GM15510 (cell line): ENCODE data around the gene HYAL1.

Experiments
- POLR2A ChIP-seq: IDR thresholded peaks from 3 replicates; pipeline ENCODE4 v1.6.1; 2011; ENCODE audit warnings: borderline replicate concordance; ENCODE audit not compliant: insufficient read length; ENCODE audit errors: extremely low read depth

HYAL1 gene

DNA sequence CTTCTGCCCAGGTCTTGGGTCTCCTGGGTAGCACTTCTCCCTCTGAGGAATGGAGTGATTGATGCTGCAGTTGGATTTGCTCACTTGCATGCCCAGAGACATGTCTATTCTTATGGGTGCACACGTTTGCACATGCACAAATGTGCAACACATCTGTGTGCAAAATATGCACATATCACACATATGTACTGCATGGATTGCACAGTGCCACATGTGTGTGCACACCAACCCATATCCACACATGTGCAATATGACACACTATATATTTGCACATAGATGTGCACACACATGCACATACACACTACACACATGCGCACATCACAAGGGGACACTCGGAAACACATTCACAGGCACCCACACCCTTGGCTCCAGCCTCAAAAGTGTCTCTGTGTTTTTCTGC, 35.1 kb downstream of the HYAL1 start:
- no peak for TF ChIP-seq POLR2A

DNA sequence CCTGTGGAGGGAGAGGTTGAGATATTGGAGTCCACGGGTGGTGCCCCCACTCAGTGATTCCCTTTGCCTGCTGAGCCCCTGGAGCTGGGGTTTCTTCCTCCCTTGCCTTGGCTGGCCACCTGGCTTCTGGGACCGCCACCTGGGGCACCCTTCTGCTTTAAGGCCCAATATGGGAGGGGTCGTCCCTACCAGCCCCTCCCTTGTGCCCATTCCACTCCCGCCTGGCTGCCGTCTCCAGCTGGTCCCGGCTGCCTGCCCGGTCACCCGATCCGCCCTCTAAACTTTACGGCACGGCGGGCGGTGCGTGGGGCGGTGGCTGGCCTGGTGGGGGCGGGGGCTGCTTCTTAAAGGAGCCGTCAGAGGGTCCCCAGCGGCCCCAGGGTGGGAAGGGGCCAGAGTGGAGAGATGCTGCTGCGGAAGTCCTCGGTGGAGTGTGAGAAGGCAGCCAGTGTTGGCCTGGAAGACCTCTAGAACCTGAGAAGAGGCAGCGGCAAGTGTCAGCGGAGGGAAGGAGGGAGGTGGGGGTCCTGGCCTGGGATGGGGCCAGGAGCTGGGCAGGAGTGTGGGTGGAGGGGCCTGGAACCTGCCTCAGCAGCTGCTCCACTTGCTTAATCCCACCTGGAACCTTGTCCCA, 36.0 kb downstream of the HYAL1 start:
- no peak for TF ChIP-seq POLR2A

DNA sequence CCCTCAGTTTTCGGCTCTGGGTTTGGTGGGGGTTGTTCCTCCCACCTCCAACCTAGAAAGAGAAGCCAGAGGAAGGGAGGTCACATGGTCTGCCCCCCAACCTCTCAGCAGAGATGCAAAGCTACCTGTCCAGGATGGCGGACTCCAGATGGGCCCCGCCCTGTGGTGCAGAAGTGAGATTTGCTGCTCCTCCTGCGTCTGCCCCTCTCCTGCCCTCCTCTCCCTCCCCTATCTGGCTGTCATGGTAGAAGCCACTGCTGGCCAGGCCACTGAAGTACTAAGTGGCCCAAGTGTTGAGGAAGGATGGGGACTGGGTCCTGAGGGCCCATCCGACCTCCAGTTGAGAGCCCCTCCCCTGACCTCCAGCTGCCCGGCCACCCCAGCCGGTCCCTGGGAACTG, 36.5 kb downstream of the HYAL1 start:
- no peak for TF ChIP-seq POLR2A

DNA sequence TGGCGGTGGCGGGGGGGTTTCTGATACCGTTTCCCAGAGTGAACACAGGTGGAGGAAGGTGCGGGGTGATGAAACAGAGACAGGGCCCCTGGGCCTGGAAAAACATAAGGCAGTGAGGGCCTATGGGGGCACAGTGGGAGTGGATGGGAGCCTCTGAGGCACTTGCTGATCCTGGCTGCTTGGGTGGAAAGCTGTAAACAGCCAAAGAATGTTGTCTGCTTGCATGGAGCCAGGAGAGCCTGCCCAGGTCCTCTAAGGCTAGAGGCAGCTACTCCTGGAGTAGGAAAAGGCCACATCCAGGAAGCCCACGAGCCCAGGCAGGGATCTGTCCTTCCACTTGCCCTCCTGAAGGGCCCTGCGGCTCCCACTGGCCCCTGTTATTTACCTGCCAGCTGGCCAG, 37.4 kb downstream of the HYAL1 start:
- TF ChIP-seq POLR2A = no peak

DNA sequence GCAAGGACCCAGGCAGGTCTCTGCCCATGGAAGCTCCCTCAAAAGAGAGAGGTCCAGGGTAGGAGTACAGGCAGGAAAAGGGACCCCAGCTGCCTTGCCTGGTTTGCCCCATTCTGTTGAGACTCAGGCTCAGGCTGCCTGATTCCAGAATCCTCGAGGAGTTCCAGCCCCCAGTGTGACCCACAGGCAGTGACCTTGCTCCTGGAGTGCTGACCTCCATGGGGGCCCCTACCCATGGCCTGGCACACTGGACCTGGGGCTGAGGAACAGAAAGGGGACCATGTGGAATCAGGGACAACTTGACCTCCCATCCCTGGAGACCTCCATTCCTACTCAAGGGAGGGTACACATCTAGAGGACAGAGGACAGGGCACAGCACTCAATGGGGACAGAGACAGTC, 37.8 kb downstream of the HYAL1 start:
- no peak for TF ChIP-seq POLR2A

DNA sequence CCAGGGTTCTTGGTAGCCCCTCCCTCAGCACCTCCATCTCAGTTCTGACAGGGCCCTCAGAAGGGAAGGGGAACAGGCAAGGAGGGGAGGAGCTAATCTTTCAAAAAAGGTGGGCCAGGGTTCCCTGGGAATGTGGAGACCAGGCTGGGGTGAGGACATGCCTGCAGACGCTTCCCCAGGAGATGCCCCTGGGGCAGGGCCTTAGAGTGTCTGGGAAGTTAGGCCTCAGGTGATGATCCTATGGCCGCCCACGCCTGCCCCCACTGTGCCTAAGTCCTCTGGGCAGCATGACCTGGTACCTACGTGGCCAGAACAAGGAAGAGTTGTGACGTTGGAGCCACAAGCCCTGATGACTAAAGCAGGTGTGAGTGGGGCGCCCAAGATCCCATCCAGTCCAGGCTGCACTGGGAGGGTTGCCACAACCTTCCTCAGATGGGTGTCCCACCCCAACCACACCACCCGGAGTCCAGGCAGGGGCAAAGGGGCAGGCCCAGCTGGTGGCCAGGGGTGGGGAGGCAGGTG, 38.3 kb downstream of the HYAL1 start:
- no peak for TF ChIP-seq POLR2A

DNA sequence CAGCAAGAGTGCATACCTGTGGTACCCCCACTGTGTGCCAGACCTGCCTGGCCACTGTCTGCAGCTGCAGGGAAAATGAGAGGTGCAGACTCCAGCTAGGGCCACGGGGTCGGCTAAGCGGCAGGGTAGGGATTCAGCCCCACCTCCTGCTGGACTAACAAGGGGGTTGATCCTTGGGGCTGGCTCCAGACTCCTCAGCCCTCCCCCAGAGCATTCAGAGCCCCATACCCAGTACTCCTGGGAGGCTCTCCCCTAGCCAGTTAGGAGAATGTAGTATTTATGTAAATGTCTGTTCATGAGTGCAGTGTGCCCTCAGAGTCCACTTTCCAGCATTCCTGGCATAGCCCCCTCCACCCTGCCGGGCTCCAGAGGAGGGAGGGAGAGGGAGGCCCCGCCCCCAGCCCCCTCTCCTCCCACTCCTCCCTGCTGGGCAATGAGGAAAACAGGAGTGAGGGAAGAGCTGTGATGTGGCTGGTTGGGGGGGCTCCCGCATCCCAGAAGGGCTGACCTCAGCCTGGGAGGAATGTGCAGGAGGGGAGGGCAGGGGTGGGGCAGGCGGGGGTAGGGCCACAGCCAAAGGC, 38.9 kb downstream of the HYAL1 start:
- no peak for TF ChIP-seq POLR2A

DNA sequence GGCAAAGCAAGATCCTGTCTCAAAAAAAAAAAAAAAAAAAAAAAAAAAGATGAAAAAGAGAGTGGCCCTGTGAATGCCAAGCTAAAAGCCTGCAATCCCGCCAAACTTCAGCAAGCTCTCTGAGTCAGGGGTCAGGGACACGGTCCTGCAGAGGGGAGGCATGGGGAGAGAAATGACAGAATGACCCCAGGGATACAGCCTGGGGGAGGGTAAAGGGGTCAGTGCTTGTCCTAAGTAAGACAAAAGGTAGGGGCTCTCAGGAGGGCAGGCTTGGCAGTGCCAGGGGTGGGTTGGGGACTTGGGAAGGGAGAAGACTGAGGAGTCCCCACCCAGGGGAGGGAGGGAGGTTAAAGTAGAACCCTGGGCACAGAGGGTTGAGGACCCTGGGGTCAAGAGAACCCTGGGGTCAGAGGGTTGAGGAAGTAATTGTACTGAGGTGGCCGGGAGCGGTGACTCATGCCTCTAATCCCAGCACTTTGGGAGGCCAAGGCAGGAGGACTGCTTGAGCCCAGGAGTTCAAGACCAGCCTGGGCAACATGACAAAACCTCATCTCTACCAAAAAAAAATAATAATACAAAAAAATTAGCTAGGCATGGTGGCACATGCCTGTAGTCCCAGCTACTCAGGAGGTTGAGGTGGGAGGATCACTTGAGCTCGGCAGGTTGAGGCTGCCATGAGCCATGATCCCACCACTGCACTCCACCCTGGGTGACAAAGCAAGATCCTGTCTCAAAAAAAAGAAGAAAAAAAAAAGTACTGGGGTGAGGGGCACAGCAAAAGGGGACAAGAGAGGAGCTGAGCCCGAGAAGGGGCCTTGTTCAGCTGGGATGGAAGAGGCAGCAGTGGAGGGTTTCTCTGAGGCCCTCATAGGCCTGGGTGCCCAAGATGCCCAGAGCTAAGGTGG, 39.6 kb downstream of the HYAL1 start:
- no peak for TF ChIP-seq POLR2A

DNA sequence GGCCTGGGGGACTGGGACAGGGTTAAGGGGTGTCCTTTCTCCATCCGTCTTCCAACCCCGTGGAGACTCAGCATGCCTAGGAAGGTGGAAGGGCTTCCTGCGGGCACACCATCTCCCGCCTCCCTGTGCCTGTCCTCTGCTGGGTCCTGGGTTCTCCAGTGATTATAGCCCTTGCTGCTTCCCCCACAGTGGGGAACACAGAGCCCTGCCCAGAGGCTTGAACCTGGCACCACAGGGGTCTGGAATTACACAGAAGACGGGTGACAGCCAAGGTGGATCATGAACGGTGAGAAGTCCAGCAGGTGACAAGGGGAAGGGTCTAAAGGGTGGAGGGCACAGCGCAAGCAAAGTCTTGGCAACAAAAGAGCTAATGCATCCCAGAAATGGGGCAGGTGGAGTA, 40.6 kb downstream of the HYAL1 start:
- TF ChIP-seq POLR2A = no peak

DNA sequence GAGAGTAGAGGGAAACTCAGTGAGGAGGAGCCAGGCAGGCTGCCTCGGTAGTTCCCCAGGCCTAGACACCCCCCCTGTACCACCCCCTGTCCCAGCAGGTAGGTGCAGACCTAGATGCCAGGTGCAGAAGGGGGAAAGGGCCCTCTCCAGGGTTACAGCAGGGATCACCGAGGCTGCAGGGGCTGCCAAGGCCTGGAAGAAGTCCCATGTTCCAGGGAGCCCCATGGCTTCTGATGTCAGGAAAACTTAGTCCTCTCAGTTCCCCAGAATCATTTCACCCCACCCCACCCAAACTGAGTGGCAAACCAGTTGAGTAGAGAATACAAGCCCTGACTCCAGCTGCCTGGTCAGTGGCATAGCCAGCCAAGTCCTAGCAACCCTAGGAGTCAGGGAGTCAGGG, 41.9 kb downstream of the HYAL1 start:
- no peak for TF ChIP-seq POLR2A

DNA sequence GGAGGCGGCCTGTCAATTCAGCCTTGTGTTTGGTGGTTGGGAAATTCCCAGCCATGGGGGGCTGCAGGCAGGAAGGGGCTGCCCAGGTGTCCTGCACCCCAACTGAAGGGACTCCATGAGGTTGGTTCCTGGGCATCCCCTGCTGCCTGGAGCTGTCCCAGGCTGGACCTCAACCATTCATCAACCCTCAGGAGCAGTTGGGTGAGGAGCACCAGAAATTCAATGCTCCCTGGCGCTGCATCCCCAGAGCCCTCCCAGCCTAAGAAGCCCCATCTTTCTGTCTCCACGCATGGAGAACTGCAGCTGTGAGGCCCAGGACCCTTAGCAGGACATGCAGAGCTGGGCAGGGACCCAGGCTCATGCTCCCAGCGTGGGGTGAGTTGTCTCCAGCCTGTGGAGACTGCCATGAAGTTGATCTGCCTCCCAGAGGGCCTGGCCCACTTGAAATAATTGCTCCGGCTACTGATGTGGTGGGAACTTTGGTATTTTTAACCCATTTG, 42.4 kb downstream of the HYAL1 start:
- TF ChIP-seq POLR2A = no peak

DNA sequence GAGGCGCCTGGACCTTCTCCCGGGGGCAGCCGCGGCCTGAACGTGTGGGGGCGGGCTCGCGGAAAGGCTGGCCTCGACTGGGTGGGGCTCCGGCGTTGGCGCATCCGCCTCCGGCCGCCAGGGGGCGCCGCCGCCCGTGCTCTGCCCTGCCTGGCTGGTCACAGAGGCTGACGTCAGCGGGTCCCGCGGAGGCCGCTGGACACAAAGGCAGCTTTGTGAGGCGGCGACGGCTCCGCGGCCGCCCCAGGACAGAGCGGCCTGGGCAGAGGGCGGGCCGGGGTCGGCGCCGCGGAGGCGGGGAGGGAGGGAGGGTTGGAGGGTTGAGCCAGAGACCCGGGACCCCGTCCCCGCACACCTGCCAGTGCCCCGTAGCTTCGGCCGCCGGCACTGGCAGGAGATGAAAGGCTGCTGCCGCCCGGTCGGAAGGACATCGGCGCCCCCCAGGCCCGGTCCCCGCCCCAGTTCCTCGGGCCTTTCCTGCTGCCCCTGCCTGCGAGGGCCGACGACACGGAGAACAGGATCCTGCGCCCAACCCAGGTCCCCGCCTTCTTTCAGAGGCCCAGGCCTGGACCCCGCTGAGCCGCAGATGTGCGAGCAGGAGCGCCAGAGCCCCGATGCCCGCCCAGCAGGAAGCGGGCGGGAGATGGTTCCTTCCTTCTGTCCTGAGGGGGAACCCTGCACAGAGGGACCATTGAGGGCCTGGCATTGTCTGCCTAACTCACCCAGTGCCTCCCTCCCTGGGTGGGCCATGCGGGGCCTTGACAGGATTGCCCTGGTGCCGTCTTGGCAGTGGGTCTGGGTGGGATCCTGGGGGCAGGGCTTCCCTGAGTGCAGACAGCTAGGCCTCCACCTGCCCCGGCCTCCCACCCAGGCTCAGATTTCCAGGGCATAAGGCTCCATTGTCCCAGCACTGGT, 43.1 kb downstream of the HYAL1 start:
- TF ChIP-seq POLR2A = peak; percentile 65

DNA sequence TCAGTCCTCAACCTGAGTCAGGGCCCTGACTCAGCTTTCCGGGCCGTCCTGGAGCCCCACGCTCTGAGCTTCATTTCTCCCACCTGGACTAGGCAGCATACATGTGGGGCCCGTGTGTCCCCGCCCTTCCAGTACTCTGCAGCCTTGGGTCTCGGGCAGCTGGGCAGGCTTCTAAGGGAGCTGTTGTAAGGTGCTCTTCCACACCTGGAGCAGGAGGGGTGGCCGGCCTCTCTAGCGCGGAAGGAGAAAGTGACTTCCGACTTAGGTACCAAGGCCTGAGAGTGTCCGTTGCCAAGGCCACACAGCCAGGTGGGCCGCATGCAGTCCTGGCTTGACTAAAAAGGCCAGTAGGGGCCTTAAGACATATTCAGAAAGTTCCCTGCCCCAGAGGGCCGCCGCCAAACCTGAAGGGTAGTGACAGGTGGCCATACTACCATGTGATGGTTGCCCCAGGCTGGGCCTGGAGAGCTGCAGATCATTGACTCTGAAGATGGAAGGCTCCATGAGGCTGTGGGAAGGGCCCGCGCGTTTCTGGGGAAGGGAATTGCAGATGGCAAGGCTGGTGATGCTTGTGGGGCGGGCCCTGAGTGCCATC, 43.8 kb downstream of the HYAL1 start:
- no peak for TF ChIP-seq POLR2A

DNA sequence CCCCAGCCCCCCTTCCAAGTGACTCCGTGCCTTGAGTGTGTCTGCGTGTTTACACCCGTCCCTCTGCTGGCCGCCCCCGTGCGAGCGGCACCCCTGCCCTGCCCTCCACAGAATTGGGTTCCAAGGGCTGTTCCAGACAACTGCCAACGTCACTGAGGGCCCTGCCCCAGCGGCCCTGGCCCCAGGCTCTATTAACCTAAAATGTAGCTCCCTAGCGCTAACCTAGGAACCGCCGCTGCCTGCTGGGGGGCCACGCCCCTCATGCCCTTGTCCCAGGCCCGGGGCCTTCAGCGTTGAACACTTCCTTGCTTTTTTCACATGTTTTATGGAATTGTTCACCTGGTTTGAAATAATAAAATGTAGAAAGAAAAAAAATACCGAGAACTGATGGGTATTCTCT, 44.4 kb downstream of the HYAL1 start:
- no peak for TF ChIP-seq POLR2A

DNA sequence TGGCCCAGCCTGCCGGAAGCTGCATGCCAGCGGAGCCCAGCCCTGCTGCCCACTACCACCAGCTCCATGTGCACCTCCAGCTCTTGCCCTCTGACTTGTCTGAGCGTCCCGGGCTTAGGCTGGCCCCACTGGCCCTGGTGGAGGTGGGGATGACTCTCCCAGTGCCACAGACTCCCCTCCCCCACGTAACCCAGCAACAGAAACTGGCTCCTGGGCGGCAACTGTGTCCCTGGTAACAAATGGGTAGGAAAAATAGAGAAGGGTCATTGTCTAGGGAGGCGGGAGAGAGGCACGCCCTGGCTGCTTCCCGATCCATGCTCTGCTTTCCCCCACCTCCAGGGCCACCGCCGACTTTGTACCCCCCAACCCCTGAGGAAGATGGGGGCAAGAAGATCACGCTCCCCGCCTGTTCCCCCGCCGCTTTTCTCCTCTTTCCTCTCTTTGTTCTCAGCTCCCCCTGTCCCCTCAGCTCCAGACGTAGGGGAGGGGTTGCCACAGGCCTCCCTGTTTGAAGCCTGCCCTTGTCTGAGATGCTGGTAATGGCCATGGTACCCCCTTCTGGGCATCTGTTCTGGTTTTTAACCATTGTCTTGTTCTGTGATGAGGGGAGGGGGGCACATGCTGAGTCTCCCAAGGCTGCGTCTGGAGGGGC, 45.2 kb downstream of the HYAL1 start:
- no peak for TF ChIP-seq POLR2A
